ENCODE data around the gene SMARCD1.

DNA sequence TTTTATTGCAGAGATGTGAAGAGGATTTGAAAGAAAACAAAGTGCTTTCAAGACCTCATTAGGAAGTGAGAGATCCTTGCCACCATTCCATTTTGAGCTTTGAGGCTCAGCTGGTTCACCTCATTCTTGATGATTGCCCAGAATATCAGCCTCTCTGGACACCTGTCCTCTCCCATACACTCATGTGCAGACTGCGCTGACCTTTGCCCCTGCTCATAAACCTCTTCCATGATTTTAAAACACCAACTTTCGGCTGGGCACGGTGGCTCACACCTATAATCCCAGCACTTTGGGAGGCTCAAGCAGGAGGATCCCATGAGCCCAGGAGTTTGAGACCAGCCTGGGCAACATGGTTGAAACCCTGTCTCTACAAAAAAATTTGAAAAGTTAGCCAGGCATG lies 35.8 kb downstream of the SMARCD1 start:
- TF ChIP-seq EZH2 (IDR thresholded peaks at IDR 0.05; ENCODE audit: borderline replicate concordance, low read depth, low read length, poor library complexity, severe bottlenecking) (no peak), CTCF (conservative IDR thresholded peaks at IDR 0.05; ENCODE audit: low read depth, low read length) (no peak)

Measured in A673 (cell line).